Thymus (tissue), 11 donors: ENCODE results near the gene SCOC. TPM values are rescaled to one million over a fixed set of nuclear protein-coding genes. Genes with fewer than 3 reads are reported as not detected.

Source experiments
- DNase-seq, 9 donors: peaks; one replicate each; pipeline ENCODE4 v3.0.0-alpha.2; 2013; ENCODE audit warnings: low spot score in 9 of 9, low read depth in 6 of 9, missing footprints in 1 of 9
- H3K27ac ChIP-seq, 2 donors: one replicate each; pipeline ENCODE4 v1.5.1; 2013; ENCODE audit warnings: control low read depth in 1 of 2, low read depth in 1 of 2, low read length in 1 of 2, mild to moderate bottlenecking in 1 of 2, moderate library complexity in 1 of 2
- H3K27me3 ChIP-seq, 2 donors: one replicate each; pipeline ENCODE4 v1.5.1; 2013; ENCODE audit warnings: low read length in 1 of 2; ENCODE audit not compliant: control insufficient read depth in 2 of 2, insufficient read depth in 1 of 2
- H3K36me3 ChIP-seq, 2 donors: one replicate each; pipeline ENCODE4 v1.5.1; 2013; ENCODE audit warnings: low read length in 1 of 2, mild to moderate bottlenecking in 1 of 2, moderate library complexity in 1 of 2; ENCODE audit not compliant: control insufficient read depth in 2 of 2, insufficient read depth in 2 of 2
- H3K4me1 ChIP-seq, 2 donors: one replicate each; pipeline ENCODE4 v1.5.1; 2013; ENCODE audit warnings: low read length in 2 of 2; ENCODE audit not compliant: control insufficient read depth in 2 of 2, insufficient read depth in 2 of 2
- H3K4me3 ChIP-seq, 2 donors: one replicate each; pipeline ENCODE4 v1.5.1; 2013; ENCODE audit warnings: low read length in 2 of 2, control low read depth in 1 of 2, mild to moderate bottlenecking in 1 of 2
- H3K9me3 ChIP-seq, 2 donors: one replicate each; pipeline ENCODE4 v1.5.1; 2013; ENCODE audit warnings: low read length in 1 of 2, mild to moderate bottlenecking in 1 of 2; ENCODE audit not compliant: control insufficient read depth in 2 of 2, insufficient read depth in 1 of 2
- WGBS: extraction: QIAGEN DNeasy Blood & Tissue Kit; methylation state at CpG from one replicate; pipeline ENCODE4 v1.1.7; 2013; 5-methylcytosine and 5-hydroxymethylcytosine counted together
- polyA plus RNA-seq: library from polyadenylated mRNA; stranded (reverse); fragments of 200-250 nt; gene quantifications from one replicate; pipeline ENCODE4 v1.2.3, GENCODE V29; 2013
- total RNA-seq: library from RNA; stranded (reverse); fragments of 120-200 nt; gene quantifications from one replicate; pipeline ENCODE4 v1.2.4, GENCODE V29; 2013
- donor health status: healthy.

Gene SCOC
- total and polyA plus RNA-seq, 2 donors, result 28.0 to 80.0 TPM

- Histone ChIP-seq H3K9me3 (no peaks in the 10 kb centered on the region), H3K27me3 (no peaks in the 10 kb centered on the region), H3K36me3 (no peaks in the 10 kb centered on the region), H3K27ac (no peak overlapping the region), H3K4me3 (no peak overlapping the region), H3K4me1 (no peaks in the 10 kb centered on the region)
- no peak for DNase-seq
Measured at GRCh38 chr4:140336730-140337129, 36.7 kb upstream of the SCOC start.

- H3K4me3 ChIP-seq, result no peak overlapping the region
- no peak overlapping the region for H3K27ac ChIP-seq
- no peaks in the 10 kb centered on the region for H3K27me3 ChIP-seq
- H3K9me3 ChIP-seq, result no peaks in the 10 kb centered on the region
- 93% methylated on average over 1 of the region's 1 CpG for WGBS
- H3K4me1 ChIP-seq, result no peaks in the 10 kb centered on the region
- H3K36me3 ChIP-seq, result no peaks in the 10 kb centered on the region
- no peak for DNase-seq
Measured at GRCh38 chr4:140342620-140343019, 30.8 kb upstream of the SCOC start.

- Histone ChIP-seq H3K4me1 (no peaks in the 10 kb centered on the region), H3K27me3 (no peaks in the 10 kb centered on the region), H3K4me3 (no peak overlapping the region), H3K9me3 (no peaks in the 10 kb centered on the region), H3K27ac (no peak overlapping the region), H3K36me3 (no peaks in the 10 kb centered on the region)
- 20% methylated on average over 5 of the region's 5 CpGs for WGBS
- no peak for DNase-seq
Measured at GRCh38 chr4:140343303-140343702, 30.1 kb upstream of the SCOC start.

GRCh38 chr4:140344101-140344500 is 29.3 kb upstream of the SCOC start:
- H3K36me3 ChIP-seq, result no peaks in the 10 kb centered on the region
- H3K4me1 ChIP-seq, result no peaks in the 10 kb centered on the region
- H3K27me3 ChIP-seq, result no peaks in the 10 kb centered on the region
- H3K27ac ChIP-seq, result no peak overlapping the region
- no peak overlapping the region for H3K4me3 ChIP-seq
- over 99% methylated on average over 3 of the region's 3 CpGs for WGBS
- no peak for DNase-seq
- no peaks in the 10 kb centered on the region for H3K9me3 ChIP-seq

- Histone ChIP-seq H3K27ac (no peak overlapping the region), H3K27me3 (no peaks in the 10 kb centered on the region), H3K4me1 (no peaks in the 10 kb centered on the region), H3K36me3 (no peaks in the 10 kb centered on the region), H3K4me3 (no peak overlapping the region), H3K9me3 (no peaks in the 10 kb centered on the region)
- DNase-seq, result no peak
- WGBS, result 96% methylated on average over 9 of the region's 9 CpGs
Measured at GRCh38 chr4:140344621-140345020, 28.8 kb upstream of the SCOC start.

GRCh38 chr4:140346136-140346535 is 27.3 kb upstream of the SCOC start:
- Histone ChIP-seq H3K27ac (no peak overlapping the region), H3K27me3 (no peaks in the 10 kb centered on the region), H3K4me3 (no peak overlapping the region), H3K4me1 (no peaks in the 10 kb centered on the region), H3K36me3 (no peaks in the 10 kb centered on the region), H3K9me3 (no peaks in the 10 kb centered on the region)
- WGBS, result 96% methylated on average over 9 of the region's 9 CpGs
- DNase-seq, result no peak

- DNase-seq, result no peak
- Histone ChIP-seq H3K4me1 (peaks cover 4 to 11% of the 10 kb centered on the region in 2 donors), H3K36me3 (no peaks in the 10 kb centered on the region), H3K4me3 (no peak overlapping the region), H3K27ac (no peak overlapping the region), H3K9me3 (no peaks in the 10 kb centered on the region), H3K27me3 (no peaks in the 10 kb centered on the region)
- 100% methylated on average over 2 of the region's 2 CpGs for WGBS
Measured at GRCh38 chr4:140349816-140350215, 23.6 kb upstream of the SCOC start.

GRCh38 chr4:140351093-140352075 is 22.1 kb upstream of the SCOC start:
- Histone ChIP-seq H3K9me3 (no peaks in the 10 kb centered on the region), H3K36me3 (no peaks in the 10 kb centered on the region), H3K4me1 (peaks cover 4 to 11% of the 10 kb centered on the region in 2 donors), H3K4me3 (no peak overlapping the region), H3K27me3 (no peaks in the 10 kb centered on the region), H3K27ac (no peak overlapping the region)
- 97% methylated on average over 28 of the region's 28 CpGs for WGBS
- DNase-seq, result no peak

GRCh38 chr4:140353786-140354185 is 19.7 kb upstream of the SCOC start:
- 26% methylated on average over 6 of the region's 6 CpGs for WGBS
- Histone ChIP-seq H3K27ac (no peak overlapping the region), H3K36me3 (no peaks in the 10 kb centered on the region), H3K9me3 (no peaks in the 10 kb centered on the region), H3K27me3 (no peaks in the 10 kb centered on the region), H3K4me1 (peaks cover 4 to 11% of the 10 kb centered on the region in 2 donors), H3K4me3 (no peak overlapping the region)
- peak in 5 of 9 donors; percentile 11 to 61 (median 19) for DNase-seq
